Heart left ventricle (tissue), 13 donors: Measurements from ENCODE around the gene LILRA5.
"Not testable (repeated sequence)": the region's sequence is repeated elsewhere in the genome, so short reads cannot be mapped to it uniquely, and the experiment has no call there.

Experiments
- CTCF ChIP-seq, 12 donors: fragments of 200-600 bp; sonication (generic) in 4 of 12; IDR thresholded peaks; one replicate each; pipeline versions ENCODE4 v1.5.0 to v1.8.0; 2018 to 2022; ENCODE audit warnings: antibody characterized with exemption in 12 of 12, mild to moderate bottlenecking in 5 of 12
- POLR2A ChIP-seq, 2 donors: fragments of 450-650 bp; IDR thresholded peaks; one replicate each; pipeline ENCODE4 v1.6.1; 2017; ENCODE audit warnings: antibody characterized with exemption in 2 of 2, mild to moderate bottlenecking in 2 of 2, moderate library complexity in 2 of 2
- donor health status: ischemic (EF 13 %, LVEDD 7.1; RV severe dilation, severe dysfunction).
- donor health status: DM: no; HTN: yes; CAD: no.
- donor health status: DM: no; HTN: no; CAD: no.
- donor health status: ischemic (EF 25% LVEDD 6.9; RV normal size, moderate dysfunction).
- donor health status: ischemic (EF 25% LVEDD 5.7; RV mildly dilated, moderate dysfunction).
- donor health status: ischemic (EF 35%, LVEDD 5.7; RV mildly dilated, moderate dysfunction).
- donor health status: nonischemic (EF 11% LVEDD 7.7; RV severe dilation, severe dysfunction).
- donor health status: DM: yes; HTN: yes; CAD: no.
- donor health status: PGD.
- donor health status: ischemic (EF 29% LVEDD 5.4; RV normal size, mild dysfunction).
- donor health status: nonischemic (EF 23%, LVEDD 6.1; RV moderate dilation, normal function).

- not testable (repeated sequence) for TF ChIP-seq CTCF, POLR2A (IDR thresholded peaks at IDR 0.05)
These were observed 40.8 kb downstream of the LILRA5 start for GRCh38 chr19:54272181-54272580.
